ENCODE results near the gene CELF5. TPM values are rescaled to one million over a fixed set of nuclear protein-coding genes. Genes with fewer than 3 reads are reported as not detected.
"Not testable (repeated sequence)": the region's sequence is repeated elsewhere in the genome, so short reads cannot be mapped to it uniquely, and the experiment has no call there.

Gene CELF5
- total RNA-seq, 2 donors from 2014 or later, result 0.59 TPM; not detected in 1

DNA sequence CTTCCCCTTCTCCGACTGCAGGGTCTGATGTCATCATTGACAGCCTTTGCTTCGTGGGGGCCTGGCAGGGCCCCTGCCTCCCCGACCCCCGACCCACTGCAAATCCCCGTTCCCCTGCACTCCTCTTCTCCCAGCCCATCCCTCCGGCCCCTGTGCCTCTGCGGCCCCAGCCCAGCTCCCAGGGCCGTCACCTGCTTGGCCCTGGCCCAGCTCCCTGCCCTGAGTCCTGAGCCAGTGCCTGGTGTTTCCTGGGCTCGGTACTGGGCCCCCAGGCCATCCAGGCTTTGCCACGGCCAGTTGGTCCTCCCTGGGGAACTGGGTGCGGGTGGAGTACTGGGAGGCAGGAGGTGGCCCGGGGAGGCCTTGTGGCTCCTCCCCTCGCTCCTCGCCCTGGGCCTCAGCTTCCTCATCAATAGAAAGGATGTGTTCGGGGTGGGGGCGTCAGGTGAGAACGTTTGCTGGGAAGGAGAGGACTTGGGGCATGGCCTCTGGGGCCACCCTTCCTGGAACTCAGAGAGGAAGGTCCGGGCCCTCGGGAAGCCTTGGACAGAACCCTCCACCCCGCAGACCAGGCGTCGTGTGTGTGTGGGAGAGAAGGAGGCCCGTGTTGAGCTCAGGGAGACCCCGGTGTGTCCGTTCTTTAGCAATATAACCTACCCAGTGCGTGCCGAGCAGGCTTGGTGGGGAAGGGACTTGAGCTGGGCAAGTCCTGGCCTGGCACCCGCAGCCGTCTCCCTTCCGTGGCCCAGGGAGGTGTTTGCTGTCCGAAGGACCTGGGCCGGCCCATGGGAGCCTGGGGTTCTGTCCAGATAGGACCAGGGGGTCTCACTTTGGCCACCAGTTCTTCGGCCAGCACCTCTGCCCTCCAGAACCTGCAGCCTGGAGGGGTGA, 15.9 kb upstream of the CELF5 start:
- DNase-seq (ENCODE audit: low spot score) (no peak), ATAC-seq (no peak)
- no peak overlapping the region for H3K4me3 Mint-ChIP-seq
- H3K4me1 Mint-ChIP-seq (ENCODE audit: low read depth in 2 of 2), result peaks cover 0 to 3% of the 10 kb centered on the region in 2 donors
- H3K27ac Mint-ChIP-seq, result no peak overlapping the region
- H3K9me3 Mint-ChIP-seq, result no peaks in the 10 kb centered on the region
- H3K27me3 Mint-ChIP-seq, result no peaks in the 10 kb centered on the region
- H3K36me3 Mint-ChIP-seq, result no peaks in the 10 kb centered on the region

GRCh38 chr19:3210347-3211017, 14.0 kb upstream of the CELF5 start:
- Mint-ChIP-seq H3K36me3 (no peaks in the 10 kb centered on the region), H3K27ac (no peak overlapping the region), H3K4me1 (ENCODE audit: low read depth in 2 of 2) (peaks cover 0 to 3% of the 10 kb centered on the region in 2 donors), H3K9me3 (no peaks in the 10 kb centered on the region), H3K27me3 (no peaks in the 10 kb centered on the region), H3K4me3 (no peak overlapping the region)
- ATAC-seq, result peak; percentile 79 to 83
- DNase-seq (ENCODE audit: low spot score), result no peak

GRCh38 chr19:3211191-3211590, 13.3 kb upstream of the CELF5 start:
- DNase-seq (ENCODE audit: low spot score) (no peak), ATAC-seq (no peak)
- no peaks in the 10 kb centered on the region for H3K9me3 Mint-ChIP-seq
- H3K4me1 Mint-ChIP-seq (ENCODE audit: low read depth in 2 of 2), result peaks cover 0 to 3% of the 10 kb centered on the region in 2 donors
- no peaks in the 10 kb centered on the region for H3K36me3 Mint-ChIP-seq
- H3K27me3 Mint-ChIP-seq, result no peaks in the 10 kb centered on the region
- no peak overlapping the region for H3K4me3 Mint-ChIP-seq
- H3K27ac Mint-ChIP-seq, result no peak overlapping the region

DNA sequence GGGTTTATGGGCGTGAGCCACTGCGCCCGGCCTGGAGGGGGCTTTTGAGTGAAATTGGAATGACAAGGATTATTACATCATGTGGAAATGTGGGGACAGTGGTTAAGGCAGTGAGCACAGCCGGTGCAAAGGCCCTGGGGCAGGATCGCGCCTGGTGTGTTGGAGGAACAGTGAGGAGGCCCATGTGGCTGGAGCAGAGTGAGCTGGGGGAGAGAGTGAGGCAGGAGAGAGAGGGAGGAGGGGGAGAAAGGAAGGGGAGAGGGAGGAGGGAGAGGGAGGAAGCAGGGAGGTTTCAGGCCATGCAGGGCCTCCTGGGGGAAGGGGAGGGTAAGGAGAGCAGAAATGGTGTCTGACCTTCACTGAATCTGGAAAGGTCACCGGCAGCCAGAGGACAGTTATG, 11.3 kb upstream of the CELF5 start:
- DNase-seq (ENCODE audit: low spot score) (no peak), ATAC-seq (no peak)
- H3K4me1 Mint-ChIP-seq (ENCODE audit: low read depth in 2 of 2), result peaks cover 0 to 3% of the 10 kb centered on the region in 2 donors
- H3K27ac Mint-ChIP-seq, result no peak overlapping the region
- H3K36me3 Mint-ChIP-seq, result no peaks in the 10 kb centered on the region
- no peaks in the 10 kb centered on the region for H3K27me3 Mint-ChIP-seq
- H3K4me3 Mint-ChIP-seq, result no peak overlapping the region
- no peaks in the 10 kb centered on the region for H3K9me3 Mint-ChIP-seq

DNA sequence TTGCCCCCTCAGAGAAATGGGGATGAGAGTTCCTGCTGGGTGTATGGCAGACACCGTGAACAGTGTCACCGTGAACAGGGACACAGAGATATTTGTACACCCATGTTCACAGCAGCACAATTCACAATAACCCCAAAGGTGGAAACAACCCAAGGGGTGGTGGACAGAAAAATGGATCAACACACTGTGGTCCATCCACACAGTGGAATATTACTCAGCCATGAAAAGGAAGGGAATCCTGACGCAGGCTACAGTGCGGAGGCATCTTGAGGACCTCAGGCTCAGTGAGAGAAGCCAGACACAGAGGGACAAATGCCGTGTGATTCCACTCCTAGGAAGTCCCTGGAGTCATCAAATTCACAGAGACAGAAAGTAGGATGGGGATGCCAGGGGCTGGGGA, 7.6 kb upstream of the CELF5 start:
- Mint-ChIP-seq H3K36me3 (no peaks in the 10 kb centered on the region), H3K27me3 (no peaks in the 10 kb centered on the region), H3K9me3 (no peaks in the 10 kb centered on the region), H3K4me3 (no peak overlapping the region), H3K4me1 (ENCODE audit: low read depth in 2 of 2) (no peaks in the 10 kb centered on the region), H3K27ac (no peak overlapping the region)
- ATAC-seq (no peak), DNase-seq (ENCODE audit: low spot score) (no peak)

- Mint-ChIP-seq H3K4me3 (no peak overlapping the region), H3K27me3 (peaks cover 0 to 6% of the 10 kb centered on the region in 2 donors), H3K27ac (no peak overlapping the region), H3K4me1 (ENCODE audit: low read depth in 2 of 2) (no peaks in the 10 kb centered on the region), H3K36me3 (no peaks in the 10 kb centered on the region), H3K9me3 (no peaks in the 10 kb centered on the region)
- no peak for DNase-seq (ENCODE audit: low spot score)
- no peak for ATAC-seq
Measured at GRCh38 chr19:3220576-3220975, 3.9 kb upstream of the CELF5 start.

DNA sequence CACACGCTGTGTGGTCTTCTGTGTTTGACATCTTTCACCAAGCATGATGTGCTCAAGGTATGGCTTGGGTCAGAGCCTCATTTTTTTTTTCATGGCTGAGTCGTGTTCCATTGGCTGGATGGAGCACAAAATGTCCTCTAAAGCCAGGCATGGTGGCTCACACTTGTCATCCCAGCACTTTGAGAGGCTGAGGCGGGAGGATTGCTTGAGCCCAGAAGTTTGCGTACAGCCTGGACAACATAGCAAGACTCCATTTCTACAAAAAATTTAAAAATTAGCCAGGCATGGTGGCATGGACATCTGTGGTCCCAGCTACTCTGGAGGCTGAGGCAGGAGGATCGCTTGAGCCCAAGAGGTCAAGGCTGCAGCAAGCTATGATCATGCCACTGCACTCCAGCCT, 2.9 kb upstream of the CELF5 start:
- not testable (repeated sequence) for H3K36me3 Mint-ChIP-seq; ATAC-seq; H3K4me1 Mint-ChIP-seq (ENCODE audit: low read depth in 2 of 2)

GRCh38 chr19:3222709-3223108, 1.8 kb upstream of the CELF5 start:
- Mint-ChIP-seq H3K27ac (no peak overlapping the region), H3K36me3 (no peaks in the 10 kb centered on the region), H3K4me1 (ENCODE audit: low read depth in 2 of 2) (no peaks in the 10 kb centered on the region), H3K4me3 (no peak overlapping the region), H3K27me3 (peaks cover 6 to 11% of the 10 kb centered on the region in 2 donors), H3K9me3 (no peaks in the 10 kb centered on the region)
- ATAC-seq (no peak), DNase-seq (ENCODE audit: low spot score) (no peak)

More for the DNA sequence above, 2.9 kb upstream of the CELF5 start:
- not testable (repeated sequence) for H3K27ac Mint-ChIP-seq; DNase-seq (ENCODE audit: low spot score); H3K9me3 Mint-ChIP-seq; H3K27me3 Mint-ChIP-seq; H3K4me3 Mint-ChIP-seq

DNA sequence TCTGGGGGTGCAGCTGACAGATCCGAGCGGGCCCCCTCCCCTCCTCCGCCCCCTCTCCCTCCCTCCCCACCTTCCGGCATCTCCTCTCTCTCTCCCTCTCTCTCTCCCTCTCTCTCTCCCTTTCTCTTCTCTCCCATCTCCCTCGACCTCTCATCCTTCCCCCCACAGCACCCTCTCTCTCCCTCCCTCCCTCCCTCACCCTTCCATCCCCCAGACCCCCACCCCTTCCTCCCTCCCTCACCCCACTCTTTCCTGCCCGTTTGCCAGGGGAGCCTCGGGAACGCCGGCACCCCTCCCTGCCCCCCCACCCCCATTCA, 666 bp downstream of the CELF5 start:
- H3K4me3 Mint-ChIP-seq, result peak overlapping the region; percentile 45
- DNase-seq (ENCODE audit: low spot score), result no peak
- H3K9me3 Mint-ChIP-seq, result no peaks in the 10 kb centered on the region
- no peak for ATAC-seq
- H3K27me3 Mint-ChIP-seq, result peaks cover 12 to 18% of the 10 kb centered on the region in 2 donors
- H3K27ac Mint-ChIP-seq, result no peak overlapping the region
- H3K36me3 Mint-ChIP-seq, result no peaks in the 10 kb centered on the region
- no peaks in the 10 kb centered on the region for H3K4me1 Mint-ChIP-seq (ENCODE audit: low read depth in 2 of 2)

- no peaks in the 10 kb centered on the region for H3K9me3 Mint-ChIP-seq
- no peaks in the 10 kb centered on the region for H3K4me1 Mint-ChIP-seq (ENCODE audit: low read depth in 2 of 2)
- no peak overlapping the region for H3K27ac Mint-ChIP-seq
- ATAC-seq, result no peak
- peaks cover 12 to 18% of the 10 kb centered on the region in 2 donors for H3K27me3 Mint-ChIP-seq
- no peaks in the 10 kb centered on the region for H3K36me3 Mint-ChIP-seq
- no peak overlapping the region for H3K4me3 Mint-ChIP-seq
- no peak for DNase-seq (ENCODE audit: low spot score)
Measured at GRCh38 chr19:3225677-3226093, 1.2 kb downstream of the CELF5 start.

- Mint-ChIP-seq H3K36me3 (no peaks in the 10 kb centered on the region), H3K27me3 (peaks cover 12 to 18% of the 10 kb centered on the region in 2 donors), H3K4me3 (no peak overlapping the region), H3K4me1 (ENCODE audit: low read depth in 2 of 2) (no peaks in the 10 kb centered on the region), H3K9me3 (no peaks in the 10 kb centered on the region), H3K27ac (peak overlapping the region in 1 of 2 donors; percentile 26)
- ATAC-seq (no peak), DNase-seq (ENCODE audit: low spot score) (no peak)
Measured at GRCh38 chr19:3227054-3227626, 2.7 kb downstream of the CELF5 start.

GRCh38 chr19:3229346-3229743, 4.9 kb downstream of the CELF5 start:
- H3K36me3 Mint-ChIP-seq, result no peaks in the 10 kb centered on the region
- DNase-seq (ENCODE audit: low spot score) (no peak), ATAC-seq (no peak)
- H3K27ac Mint-ChIP-seq, result no peak overlapping the region
- H3K27me3 Mint-ChIP-seq, result peaks cover 12 to 20% of the 10 kb centered on the region in 2 donors
- no peaks in the 10 kb centered on the region for H3K4me1 Mint-ChIP-seq (ENCODE audit: low read depth in 2 of 2)
- H3K4me3 Mint-ChIP-seq, result no peak overlapping the region
- H3K9me3 Mint-ChIP-seq, result no peaks in the 10 kb centered on the region

GRCh38 chr19:3229888-3230496, 5.5 kb downstream of the CELF5 start:
- no peaks in the 10 kb centered on the region for H3K36me3 Mint-ChIP-seq
- H3K9me3 Mint-ChIP-seq, result no peaks in the 10 kb centered on the region
- no peaks in the 10 kb centered on the region for H3K4me1 Mint-ChIP-seq (ENCODE audit: low read depth in 2 of 2)
- DNase-seq (ENCODE audit: low spot score) (no peak), ATAC-seq (no peak)
- H3K4me3 Mint-ChIP-seq, result no peak overlapping the region
- H3K27ac Mint-ChIP-seq, result no peak overlapping the region
- peaks cover 16 to 24% of the 10 kb centered on the region in 2 donors for H3K27me3 Mint-ChIP-seq

DNA sequence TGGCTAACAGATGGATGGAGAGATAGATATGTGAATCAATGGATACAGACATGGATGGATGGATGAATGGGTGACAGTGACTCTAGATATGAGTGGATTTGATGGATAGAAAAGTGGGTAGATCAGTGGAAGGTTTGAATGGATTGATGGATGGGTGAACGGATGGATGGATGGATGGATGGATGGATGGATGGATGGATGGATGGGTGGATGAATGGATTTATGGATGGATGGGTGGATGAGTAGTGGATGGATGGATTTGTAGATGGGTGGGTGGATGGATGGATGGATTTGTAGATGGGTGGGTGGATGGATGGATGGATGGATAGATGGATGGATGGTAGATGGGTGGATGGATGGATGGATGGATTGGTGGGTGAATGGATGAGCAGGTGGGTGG, 6.8 kb downstream of the CELF5 start:
- Mint-ChIP-seq H3K27me3 (peaks cover 24 to 26% of the 10 kb centered on the region in 2 donors), H3K9me3 (no peaks in the 10 kb centered on the region)
- ATAC-seq, result no peak

More for the DNA sequence above, 6.8 kb downstream of the CELF5 start:
- H3K4me1 Mint-ChIP-seq (ENCODE audit: low read depth in 2 of 2), result no peaks in the 10 kb centered on the region
- no peak overlapping the region for H3K27ac Mint-ChIP-seq
- H3K36me3 Mint-ChIP-seq, result no peaks in the 10 kb centered on the region
- no peak for DNase-seq (ENCODE audit: low spot score)
- no peak overlapping the region for H3K4me3 Mint-ChIP-seq

Data from natural killer cell treated with Interleukin-12 subunit alpha and Interleukin-12 subunit beta and Interleukin-15 and Interleukin-18, amount 100 ng/mL, for 72 hours (primary cell).